Activated CD4-positive, CD25-positive, alpha-beta regulatory T cell treated with anti-CD3 and anti-CD28 coated beads, Interleukin-2, amount 50 U/mL, for 16 hours (primary cell): ENCODE data around the gene VTI1A.

ENCODE experiments used
- DNase-seq: peaks from one replicate; pipeline ENCODE4 v3.0.0-alpha.2; 2020; ENCODE audit warnings: low read depth, low spot score

VTI1A gene

DNA sequence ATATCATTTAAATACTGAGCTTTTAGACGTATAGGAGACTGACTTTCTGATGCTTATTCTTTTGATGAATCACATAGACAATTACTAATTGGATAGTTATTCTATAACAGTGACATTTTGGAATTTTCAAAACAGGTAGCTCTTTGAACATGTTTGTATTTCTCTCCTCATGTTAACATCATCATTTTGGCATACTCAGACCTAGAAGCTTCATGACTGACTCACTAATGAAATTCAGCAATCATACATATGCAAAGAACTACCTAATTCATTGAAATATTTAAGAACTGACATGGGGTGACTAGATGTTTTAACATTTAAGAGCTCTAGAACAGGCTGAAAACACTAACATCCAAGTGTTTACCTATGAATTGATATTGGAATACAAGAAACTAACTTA, 192.3 kb downstream of the VTI1A start:
- DNase-seq = no peak

DNA sequence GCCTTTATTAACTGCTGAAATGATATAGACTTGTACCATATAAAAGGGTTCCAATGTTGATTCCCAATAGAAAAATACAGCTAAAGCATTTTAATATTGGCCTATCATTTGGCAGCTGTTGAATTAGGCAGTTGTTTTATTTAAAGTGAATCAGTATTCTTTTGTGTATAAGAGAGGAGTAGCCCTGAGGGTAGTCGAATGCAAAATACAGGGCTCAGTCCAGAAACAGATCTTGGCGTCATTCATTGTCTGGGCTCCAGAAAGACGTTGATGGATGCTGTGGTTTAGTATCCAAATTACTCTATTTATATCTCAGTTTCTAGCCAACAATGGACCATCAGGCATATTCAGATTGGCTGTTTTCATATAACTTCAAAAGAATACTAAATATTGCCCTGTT, 193.6 kb downstream of the VTI1A start:
- no peak for DNase-seq

DNA sequence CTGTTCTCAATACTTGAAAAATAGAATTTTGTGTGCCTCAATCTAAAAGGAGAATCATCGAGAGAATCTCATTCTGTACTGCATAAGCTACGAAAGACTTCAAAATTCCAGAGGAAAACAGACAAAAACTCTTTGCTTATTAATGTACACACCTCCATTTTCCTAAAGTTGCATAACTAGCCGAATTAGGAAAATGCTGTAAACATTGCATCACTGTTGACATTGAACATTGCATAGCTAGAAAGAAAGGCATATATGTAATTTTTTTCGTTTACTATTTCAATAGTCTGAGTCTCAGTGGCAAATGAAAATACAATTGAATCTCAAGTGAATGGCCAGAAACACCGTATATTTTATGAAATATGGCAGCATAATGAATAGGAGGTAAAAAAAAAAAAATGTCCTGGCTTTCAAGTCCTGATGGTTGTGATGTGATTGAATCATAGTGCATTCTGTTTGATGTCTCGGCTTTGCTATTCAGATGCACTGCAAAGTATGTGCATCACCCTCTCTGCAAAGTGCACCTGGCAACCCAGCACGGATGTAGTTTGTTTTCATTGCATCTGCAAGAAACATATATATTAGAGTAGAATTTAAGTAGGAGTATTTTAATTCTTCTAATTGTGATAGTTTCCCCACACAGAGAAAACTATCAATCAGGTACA, 196.7 kb downstream of the VTI1A start:
- DNase-seq = no peak

DNA sequence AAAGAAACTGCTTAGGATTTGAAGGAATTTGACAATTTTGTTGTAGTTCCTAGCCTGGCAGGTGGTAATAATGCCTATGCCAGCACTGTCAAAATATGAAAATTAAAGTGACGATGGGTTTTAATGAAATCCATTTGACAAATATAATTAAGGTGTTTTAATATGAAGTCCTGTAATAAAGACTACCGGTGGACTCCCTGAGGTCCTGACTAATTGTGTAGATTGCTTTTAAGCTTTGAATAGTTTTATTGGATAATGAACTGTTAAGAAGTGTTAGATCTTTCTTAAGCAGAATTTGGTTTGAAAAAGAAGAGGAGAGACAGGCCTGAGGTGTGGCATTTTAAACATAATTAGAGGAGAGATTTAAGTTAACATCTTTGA, 197.2 kb downstream of the VTI1A start:
- DNase-seq = no peak

DNA sequence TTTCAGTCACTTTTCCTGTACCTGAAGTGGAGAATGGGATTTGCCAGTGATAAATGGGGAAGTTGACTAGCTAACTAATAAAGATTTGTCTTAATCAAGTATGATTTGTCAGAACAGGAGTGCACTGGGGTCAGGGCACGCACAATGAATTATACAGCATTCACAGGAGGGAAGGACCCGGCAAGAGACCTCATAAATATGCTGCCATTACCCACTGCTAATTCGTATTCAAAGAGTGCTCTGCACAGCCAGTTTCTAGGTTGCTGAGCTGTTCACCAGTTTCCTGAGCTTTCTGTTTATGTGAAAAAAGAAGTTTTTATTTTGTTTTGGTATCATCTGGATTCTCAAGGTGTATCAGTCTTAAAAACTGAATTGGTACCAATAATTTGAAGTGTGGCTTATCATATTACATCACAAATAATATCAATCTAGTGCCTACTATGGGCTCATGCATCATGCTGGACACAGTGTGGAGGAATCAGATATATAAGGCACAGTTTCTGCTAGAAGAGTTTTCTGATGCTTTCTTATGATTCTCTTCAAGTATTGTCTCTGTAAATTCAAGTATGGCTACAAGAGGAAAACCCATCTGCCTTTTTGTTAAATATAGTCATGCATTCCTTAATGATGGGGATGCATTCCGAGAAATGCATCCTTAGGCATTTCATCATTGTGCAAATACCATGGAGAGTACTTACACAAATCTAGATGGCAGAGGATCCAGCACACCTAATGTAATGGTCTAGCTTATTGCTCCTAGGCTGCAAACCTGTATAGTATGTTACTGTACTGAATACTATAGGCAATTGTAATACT, 202.2 kb downstream of the VTI1A start:
- DNase-seq = no peak

DNA sequence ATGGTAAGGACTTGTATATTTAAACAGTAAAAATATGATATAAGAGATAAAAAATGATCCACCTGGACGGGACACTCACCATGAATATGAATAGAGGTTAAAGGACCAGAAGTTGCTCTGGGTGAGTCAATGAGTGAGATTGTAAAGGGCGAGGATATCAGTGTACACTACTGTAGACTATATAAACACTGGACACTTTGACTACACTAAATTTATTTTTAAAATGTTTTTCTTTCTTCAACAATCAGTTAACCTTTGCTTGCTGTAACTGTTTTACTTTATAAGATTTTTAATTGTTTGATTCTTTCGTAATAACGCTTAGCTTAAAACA, 202.8 kb downstream of the VTI1A start:
- no peak for DNase-seq

DNA sequence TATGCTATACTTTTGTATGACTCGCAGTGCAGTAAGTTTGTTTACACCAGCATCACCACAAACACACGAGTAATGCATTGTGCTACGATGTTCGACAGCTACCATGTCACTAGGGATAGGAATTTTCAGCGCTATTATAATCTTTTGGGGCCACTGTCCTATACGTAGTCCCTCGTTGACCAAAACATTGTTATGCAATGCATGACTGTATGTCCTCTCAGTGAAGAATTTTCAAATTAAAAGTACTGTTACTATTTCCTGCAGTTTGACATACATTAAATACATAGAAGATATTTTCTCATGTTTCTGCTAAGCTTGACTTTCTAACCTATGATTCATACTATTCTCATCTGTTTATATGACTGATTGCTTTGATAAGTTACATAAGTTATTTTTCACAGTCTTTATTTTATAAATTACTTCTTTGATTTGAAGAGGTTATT, 203.6 kb downstream of the VTI1A start:
- no peak for DNase-seq

DNA sequence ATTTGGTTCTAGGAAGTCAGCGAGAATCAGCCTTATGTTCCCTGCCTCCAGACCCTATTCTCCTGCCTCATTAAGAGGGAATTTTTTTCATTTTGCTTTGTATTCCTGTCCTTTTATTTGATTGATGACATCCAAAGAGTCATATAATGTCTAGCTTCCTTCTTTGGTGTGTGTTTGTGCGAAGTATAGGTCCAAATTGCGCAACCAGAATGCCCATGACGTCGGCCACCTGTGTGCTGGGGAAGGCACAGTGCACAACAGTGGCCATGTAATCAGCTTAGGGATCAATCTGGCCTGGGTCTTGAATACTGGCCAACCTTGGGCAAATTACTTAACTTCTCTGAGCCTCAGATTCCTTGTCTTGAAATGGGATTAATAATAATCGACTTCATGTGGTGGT, 206.2 kb downstream of the VTI1A start:
- DNase-seq = no peak

DNA sequence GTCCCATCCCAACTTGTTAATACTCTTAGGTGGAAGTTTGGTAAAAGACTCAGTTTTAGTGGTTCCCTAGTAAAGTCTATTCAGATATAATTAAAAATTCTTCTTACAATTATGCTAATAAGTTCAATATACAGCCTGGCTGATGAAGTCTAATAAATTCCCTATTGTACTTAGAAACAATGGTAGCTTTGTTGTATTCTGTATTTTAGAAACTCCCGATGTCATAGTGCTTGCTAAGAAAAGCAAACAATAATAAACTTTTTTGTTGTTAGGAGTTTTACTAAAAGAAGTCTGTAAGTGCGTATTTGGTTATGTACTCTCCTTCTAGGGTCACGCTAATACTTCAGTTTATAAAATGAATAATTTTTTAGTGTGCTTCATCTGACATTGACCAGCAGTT, 206.8 kb downstream of the VTI1A start:
- no peak for DNase-seq

DNA sequence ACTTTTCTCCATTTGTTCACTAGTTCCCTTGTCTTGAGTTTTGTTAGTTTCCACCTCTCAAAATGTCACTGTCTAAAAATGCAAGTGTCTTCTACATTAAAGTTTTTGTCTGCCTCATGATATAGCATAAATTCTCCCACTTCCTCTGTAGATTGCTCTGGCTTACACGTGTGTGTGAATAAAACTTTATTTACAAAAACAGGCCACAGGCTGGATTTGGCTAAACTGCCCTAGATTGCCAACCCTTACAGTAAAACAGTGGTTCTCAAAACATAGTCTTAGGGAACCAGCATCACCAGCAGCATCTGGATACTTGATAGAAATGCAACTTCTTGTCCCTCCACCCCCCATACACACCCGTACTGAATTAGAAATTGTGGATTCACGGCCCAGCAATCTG, 207.8 kb downstream of the VTI1A start:
- DNase-seq = no peak

DNA sequence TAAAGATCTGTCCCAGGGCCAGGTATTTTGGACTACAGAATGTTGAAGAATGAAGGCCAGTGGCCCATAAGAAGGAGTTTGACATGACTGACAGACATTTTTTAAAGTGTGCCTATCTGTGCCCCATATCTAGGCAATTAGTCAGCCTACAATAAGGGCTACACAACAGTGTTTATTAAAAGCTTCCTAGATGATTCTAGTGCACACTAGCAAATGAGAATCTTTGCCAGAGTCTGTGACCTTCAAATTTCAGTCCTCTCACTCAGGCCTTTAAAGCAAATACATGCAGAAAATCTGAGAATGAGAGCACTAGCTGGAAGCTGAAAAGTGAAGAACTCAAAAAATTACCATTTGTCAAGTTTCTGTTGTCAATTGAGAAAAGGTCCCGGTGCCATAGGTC, 208.7 kb downstream of the VTI1A start:
- DNase-seq = no peak

DNA sequence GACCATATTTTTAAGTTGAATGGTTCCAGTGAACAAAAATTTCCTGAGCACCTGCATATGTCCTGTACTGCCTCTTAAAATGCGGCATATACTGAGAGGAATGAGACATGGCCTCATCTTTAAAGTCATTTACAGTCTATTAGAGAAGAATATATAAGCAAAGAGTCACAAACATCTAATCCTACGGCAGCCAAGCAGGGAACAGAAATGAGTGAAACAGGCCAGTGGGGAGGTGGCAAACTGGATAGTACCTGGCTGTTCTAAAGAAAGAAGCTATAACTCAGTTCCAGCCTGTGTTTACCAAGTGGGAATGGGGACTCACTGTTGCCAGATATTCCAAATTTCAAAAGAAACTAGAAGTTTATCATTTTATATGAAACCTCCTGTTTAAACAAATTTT, 211.4 kb downstream of the VTI1A start:
- no peak for DNase-seq

DNA sequence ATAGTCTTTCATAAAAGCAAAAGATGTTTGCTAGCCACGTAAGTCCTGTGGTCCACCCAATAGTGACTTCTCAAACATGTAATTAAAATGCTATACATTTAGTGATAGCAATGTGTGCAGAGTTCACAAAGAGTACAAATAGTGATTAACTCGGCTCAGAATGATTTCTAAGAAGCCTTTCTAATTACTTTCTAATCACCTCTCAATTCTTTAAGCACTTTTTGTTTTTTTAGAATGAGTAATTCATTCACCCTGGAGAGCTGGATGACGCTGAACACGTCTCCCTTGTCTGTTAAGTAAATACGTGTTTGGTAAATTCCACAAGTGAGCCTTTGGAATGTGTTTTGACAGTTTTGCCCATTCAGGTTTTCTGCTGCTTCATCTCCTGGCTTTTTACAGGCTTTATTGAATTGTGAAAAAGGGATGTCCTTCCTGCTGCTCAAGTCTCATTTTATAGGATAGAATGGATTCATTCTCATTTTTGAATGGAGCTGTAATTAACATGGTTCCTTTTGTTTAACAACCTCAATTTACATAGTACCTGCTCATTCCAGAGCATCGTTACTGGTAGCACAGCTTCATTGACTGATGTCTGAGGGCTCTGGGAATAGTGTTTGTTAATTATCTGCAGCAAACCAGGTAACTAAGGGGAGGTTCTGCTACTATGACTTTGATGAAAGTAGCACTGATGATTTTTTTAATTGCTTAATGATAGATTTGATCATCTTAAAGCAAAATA, 212.1 kb downstream of the VTI1A start:
- DNase-seq = no peak

DNA sequence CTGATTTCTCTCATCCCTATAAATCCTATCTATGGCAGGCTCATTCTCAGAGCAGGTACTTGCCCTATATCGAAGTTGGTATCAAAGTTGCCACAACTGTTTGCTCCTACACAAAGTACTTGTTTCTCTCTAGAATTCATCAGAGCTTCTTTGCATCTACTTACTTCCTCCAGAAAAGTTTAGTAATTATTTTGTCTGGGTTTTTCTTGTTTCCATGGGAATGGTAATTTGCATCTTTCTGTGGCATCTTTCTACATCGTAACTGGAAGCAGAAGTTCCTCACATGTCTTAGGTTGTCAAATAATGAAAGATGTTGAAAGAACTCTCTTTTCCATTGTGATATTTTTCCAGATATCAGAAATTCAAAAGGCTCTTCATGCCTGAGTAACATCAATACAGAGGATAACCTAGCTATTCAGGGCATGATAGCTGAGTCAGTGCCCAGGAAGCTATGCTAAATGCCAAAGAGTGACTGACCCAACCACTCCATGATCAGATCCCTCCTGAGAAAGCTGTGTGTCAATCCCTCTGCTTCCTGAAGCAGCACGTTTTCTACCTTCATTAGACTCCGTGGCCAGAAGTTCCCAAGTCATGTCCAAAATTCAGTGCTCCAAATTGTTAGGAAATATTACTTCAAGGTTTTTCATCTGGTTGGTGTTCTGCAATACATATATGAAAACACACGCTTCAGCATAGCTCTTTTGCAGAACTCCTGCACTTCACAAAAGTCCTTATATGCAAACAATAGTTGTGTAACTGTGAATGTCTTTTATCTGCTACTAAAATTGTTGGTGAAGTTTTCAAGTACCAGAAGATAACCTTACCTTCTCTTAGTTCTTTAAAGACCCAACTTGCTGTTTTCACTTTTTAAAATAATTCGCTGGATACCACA, 216.5 kb downstream of the VTI1A start:
- DNase-seq = no peak

DNA sequence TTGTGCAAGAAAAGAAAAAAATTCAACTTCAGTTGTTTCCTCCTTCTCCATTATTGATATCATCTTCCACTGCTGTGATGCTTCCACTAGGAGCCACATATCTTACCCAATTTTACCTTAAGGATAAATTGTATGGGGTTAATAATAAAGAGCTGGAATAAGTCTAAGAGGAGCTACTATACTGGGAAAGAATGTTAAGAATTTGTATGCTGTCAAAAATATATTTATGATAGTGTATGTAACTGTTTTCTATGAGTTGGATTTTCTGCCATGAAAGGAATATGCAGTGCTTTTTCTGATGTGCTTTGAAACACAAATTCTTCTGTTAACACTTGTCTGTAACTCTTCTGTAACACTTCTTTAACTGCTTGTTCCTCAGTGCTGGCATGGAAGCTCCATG, 219.1 kb downstream of the VTI1A start:
- no peak for DNase-seq

DNA sequence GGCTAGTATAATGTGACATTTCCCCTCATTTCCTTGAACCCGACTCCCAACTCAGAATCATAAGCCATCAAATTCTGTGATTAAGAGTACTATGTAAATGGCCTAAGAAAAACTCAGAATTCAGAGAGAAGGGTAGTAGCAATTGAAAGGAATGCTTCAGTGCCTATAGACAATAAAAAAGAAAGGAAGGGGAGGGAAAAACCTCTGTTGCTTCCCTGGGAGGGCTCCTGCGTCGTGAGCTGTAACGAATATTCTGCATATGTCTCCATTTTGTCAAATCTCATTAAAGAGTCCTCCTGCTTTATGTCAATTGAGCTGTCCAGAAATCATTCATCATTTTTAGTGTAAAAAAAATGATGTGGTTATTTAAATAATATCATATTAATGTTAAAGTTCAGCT, 223.0 kb downstream of the VTI1A start:
- no peak for DNase-seq

DNA sequence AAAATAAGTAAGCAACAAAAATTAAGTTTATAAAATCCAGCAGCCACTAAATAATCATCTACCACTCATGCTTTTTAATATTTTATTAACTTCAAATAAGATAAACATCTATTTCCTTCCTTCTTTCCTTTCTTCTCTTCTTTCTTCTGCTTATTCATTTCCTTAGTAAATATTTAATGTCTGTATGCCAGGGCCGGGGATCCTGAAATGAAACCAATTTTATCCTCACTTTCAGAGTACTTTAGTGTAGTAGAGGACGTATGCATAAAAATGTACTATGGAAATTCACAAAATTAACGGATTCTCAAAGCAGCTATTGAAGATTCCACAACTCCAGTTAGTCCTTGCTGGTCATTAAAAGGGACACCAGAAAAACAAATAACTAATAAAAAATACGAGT, 224.7 kb downstream of the VTI1A start:
- DNase-seq = no peak

DNA sequence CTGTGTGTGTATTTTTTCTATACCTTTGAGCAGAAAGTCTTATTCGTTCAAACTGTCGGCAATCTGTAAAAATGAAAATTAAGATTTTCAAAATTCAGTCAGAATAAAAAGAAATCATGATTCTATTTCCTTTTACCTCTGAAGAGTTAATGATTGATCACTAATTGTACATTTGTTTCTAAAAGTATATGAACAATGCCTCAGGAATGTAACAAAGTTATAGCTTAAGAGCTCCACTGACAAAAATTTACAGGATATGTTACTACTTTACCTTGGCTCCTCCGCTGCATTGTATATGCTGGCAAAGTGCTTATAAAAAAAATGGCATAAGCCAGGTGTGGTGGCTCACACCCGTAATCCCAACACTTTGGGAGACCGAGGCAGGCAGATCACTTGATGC, 225.7 kb downstream of the VTI1A start:
- DNase-seq = no peak

DNA sequence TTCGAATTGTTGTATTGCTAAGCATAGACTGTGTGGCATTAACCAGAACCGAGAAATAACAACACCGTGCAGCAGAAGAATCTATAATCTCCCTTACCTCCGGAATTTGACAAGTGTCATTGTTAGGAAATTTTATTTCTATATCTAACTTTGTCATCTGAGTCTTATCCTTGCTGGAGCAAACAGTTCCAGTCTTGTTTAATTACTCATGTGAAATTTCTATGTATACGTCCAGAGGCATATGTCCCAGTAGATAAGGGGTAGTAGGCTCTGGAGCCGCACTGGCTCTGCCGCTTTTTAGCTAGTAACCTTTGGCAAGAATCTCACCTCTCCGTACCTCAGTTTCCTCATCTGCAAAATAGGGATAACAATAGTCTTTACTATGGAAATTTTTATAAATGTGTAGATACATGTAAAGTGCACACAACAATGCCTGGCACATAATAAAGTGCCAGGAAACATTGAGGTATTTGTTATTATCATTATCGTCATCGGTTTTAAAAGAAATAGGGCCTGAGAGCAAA, 228.6 kb downstream of the VTI1A start:
- no peak for DNase-seq

DNA sequence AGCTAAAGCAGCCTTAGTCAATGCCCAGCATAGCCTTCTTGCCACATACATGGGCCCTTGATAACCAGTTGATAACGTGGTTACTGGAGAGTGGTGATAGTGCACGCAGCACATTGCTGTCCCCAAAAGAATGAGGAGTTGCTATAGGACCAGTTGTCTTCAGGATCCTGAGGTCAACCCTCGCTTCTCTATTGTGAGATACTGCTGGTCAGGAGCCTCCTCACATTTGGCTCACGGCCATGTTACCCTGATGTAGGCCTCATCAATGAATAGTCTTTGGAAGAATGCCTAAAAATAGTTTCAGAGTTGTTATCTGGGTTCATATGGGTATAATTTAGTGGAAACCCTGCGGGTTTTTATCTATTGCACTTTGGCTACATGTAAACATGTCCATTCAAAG, 230.7 kb downstream of the VTI1A start:
- no peak for DNase-seq

DNA sequence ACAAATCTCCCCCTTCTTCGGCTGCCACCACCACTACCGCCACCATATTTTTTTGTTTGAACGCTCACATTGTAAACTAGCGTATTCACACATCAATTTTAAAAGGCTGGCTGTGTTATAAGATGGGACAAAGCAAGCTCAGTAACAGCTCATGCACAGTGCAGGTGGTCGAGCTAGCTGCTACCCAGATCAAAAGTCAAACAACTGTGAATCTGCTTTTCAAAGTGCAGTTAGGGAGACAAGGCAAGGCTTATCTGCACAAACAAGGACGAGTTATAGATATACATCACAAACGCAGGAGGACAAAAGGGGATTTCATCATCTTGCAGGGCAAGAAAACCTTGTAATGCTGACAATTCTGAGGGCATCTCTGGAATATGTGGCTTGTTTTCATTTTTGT, 231.6 kb downstream of the VTI1A start:
- no peak for DNase-seq

DNA sequence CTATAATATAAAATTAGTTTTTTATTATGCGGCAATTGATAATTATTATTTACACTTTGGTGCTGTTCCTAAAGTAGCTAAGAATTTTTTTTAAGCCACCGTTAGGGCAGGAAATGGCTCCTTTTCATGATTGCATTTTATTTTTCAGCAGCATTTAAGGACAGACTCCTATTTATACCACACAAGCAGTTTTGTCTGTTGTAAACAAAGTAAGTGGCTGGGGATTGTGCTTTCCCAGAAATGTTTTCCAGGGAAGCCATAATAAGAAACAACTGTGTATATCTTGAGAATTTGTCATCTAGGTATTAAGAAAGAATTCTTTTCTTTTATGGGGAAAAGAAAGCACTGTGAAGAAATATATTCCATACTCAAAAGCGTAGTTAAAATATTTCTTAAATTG, 232.0 kb downstream of the VTI1A start:
- no peak for DNase-seq
